Esophagus muscularis mucosa (tissue), 4 donors: ENCODE results near the gene SEMA6A. TPM values are rescaled to one million over a fixed set of nuclear protein-coding genes. Genes with fewer than 3 reads are reported as not detected.

ENCODE experiments used
- DNase-seq: peaks from one replicate; pipeline ENCODE4 v3.0.0-alpha.2; 2017; ENCODE audit errors: extremely low spot score
- H3K27ac ChIP-seq, 4 donors: fragments of 200-600 bp; sonication (generic); replicated peaks in 1 of 4; 1 replicate in 3 of 4; 2 replicates in 1 of 4; pipeline ENCODE4 v1.5.1; 2016 to 2019; ENCODE audit warnings: mild to moderate bottlenecking in 1 of 4
- H3K27me3 ChIP-seq, 4 donors: fragments of 200-600 bp; sonication (generic); one replicate each; pipeline versions ENCODE4 v1.5.1 to v1.6.0; 2016 to 2019
- H3K36me3 ChIP-seq, 4 donors: fragments of 200-600 bp; sonication (generic); one replicate each; pipeline ENCODE4 v1.5.1; 2016 to 2019
- H3K4me1 ChIP-seq, 4 donors: fragments of 200-600 bp; sonication (generic); one replicate each; pipeline ENCODE4 v1.5.1; 2016 to 2019
- H3K4me3 ChIP-seq, 4 donors: fragments of 200-600 bp; sonication (generic); 1 replicate in 2 of 4; 2 replicates in 2 of 4; pipeline ENCODE4 v1.5.1; 2016 to 2019; ENCODE audit warnings: mild to moderate bottlenecking in 4 of 4, moderate library complexity in 1 of 4
- H3K9me3 ChIP-seq, 4 donors: fragments of 200-600 bp; sonication (generic); 1 replicate in 3 of 4; 2 replicates in 1 of 4; pipeline ENCODE4 v1.5.1; 2016 to 2019
- EP300 ChIP-seq: sonication (generic); formaldehyde crosslinking; IDR thresholded peaks from one replicate; pipeline ENCODE4 v1.6.1; 2017; ENCODE audit warnings: antibody characterized with exemption
- POLR2A ChIP-seq: fragments of 450-650 bp; IDR thresholded peaks from one replicate; pipeline ENCODE4 v1.6.1; 2017; ENCODE audit warnings: antibody characterized with exemption, moderate library complexity, mild to moderate bottlenecking, low read depth
- POLR2AphosphoS5 ChIP-seq, 2 donors: sonication (generic); formaldehyde crosslinking; IDR thresholded peaks; one replicate each; pipeline ENCODE4 v1.6.1; 2017; ENCODE audit warnings: antibody characterized with exemption in 2 of 2
- WGBS: methylation state at CpG from one replicate; pipeline ENCODE4 v1.1.5; 2018; 5-methylcytosine and 5-hydroxymethylcytosine counted together
- intact Hi-C: fragments of 100-400 bp; cut with DNase I; formaldehyde crosslinking; loops from one replicate; pipeline ENCODE4 v1.15.1; 2023
- total RNA-seq, 4 donors: library from RNA; depleted of rRNA; stranded (reverse); fragments of >200 nt; gene quantifications; one replicate each; pipeline versions ENCODE4 v1.1.0 to v1.2.1, GENCODE V29; 2016
- TF ChIP-seq, protein P1 (sequence below), 3 experiments: fragments of 200-600 bp in 2 of 3; fragments of 450-650 bp in 1 of 3; sonication (generic) in 2 of 3; IDR thresholded peaks; one replicate each; pipeline ENCODE4 v1.5.1; 2017 to 2019; ENCODE audit warnings: antibody characterized with exemption in 3 of 3, mild to moderate bottlenecking in 2 of 3, moderate library complexity in 1 of 3

The SEMA6A gene
- total RNA-seq, 4 donors from 2014 or later, result 10.9 to 20.9 (median 14.3) TPM

GRCh38 chr5:116448870-116449427 is 125.7 kb downstream of the SEMA6A start:
- no peak overlapping the region for H3K4me3 ChIP-seq
- TF ChIP-seq POLR2AphosphoS5 (IDR thresholded peaks at IDR 0.05) (no peak), EP300 (no peak)
- intact Hi-C loops, result no loop called here
- H3K27me3 ChIP-seq, result no peaks in the 10 kb centered on the region
- H3K36me3 ChIP-seq, result peaks cover 11 to 21% (median 18%) of the 10 kb centered on the region in 4 donors
- DNase-seq, result no peak
- no peak overlapping the region for H3K27ac ChIP-seq
- H3K4me1 ChIP-seq, result peaks cover 3 to 5% (median 3%) of the 10 kb centered on the region in 4 donors
- 66% methylated on average over 5 of the region's 5 CpGs for WGBS
- H3K9me3 ChIP-seq, result no peaks in the 10 kb centered on the region

DNA sequence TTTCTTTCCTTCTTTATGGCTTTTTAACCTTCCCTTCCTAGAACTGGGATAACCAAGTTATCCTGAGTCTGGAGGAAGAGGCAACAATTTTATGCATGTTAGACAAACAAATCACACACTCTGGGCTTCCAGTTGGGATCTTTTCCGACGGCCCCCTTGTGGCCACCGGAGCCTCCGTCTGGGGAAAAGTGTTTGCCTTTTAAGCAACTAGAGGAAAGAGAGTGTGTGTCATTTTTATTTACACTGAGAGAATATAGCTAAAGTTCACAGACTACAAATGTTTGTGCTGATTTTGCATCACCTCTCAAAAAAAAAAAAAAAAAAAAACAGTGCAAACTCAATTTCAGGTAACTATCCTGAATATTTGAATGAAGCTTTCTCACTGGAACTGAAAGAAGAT is 126.2 kb downstream of the SEMA6A start:
- TF ChIP-seq, protein P1, sequence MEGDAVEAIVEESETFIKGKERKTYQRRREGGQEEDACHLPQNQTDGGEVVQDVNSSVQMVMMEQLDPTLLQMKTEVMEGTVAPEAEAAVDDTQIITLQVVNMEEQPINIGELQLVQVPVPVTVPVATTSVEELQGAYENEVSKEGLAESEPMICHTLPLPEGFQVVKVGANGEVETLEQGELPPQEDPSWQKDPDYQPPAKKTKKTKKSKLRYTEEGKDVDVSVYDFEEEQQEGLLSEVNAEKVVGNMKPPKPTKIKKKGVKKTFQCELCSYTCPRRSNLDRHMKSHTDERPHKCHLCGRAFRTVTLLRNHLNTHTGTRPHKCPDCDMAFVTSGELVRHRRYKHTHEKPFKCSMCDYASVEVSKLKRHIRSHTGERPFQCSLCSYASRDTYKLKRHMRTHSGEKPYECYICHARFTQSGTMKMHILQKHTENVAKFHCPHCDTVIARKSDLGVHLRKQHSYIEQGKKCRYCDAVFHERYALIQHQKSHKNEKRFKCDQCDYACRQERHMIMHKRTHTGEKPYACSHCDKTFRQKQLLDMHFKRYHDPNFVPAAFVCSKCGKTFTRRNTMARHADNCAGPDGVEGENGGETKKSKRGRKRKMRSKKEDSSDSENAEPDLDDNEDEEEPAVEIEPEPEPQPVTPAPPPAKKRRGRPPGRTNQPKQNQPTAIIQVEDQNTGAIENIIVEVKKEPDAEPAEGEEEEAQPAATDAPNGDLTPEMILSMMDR (IDR thresholded peaks at IDR 0.05), result no peak
- TF ChIP-seq EP300, result no peak
- TF ChIP-seq POLR2A, result no peak
- TF ChIP-seq POLR2AphosphoS5 (IDR thresholded peaks at IDR 0.05), result no peak
- WGBS, result 80% methylated on average over 4 of the region's 4 CpGs
- DNase-seq, result no peak
- Histone ChIP-seq H3K36me3 (peaks cover 11 to 21% (median 18%) of the 10 kb centered on the region in 4 donors), H3K9me3 (no peaks in the 10 kb centered on the region), H3K27me3 (no peaks in the 10 kb centered on the region), H3K4me3 (no peak overlapping the region), H3K27ac (no peak overlapping the region), H3K4me1 (peaks cover 0 to under 1% (median 0%) of the 10 kb centered on the region in 4 donors)
- intact Hi-C loops, result no loop called here

- H3K9me3 ChIP-seq, result no peaks in the 10 kb centered on the region
- no peak overlapping the region for H3K4me3 ChIP-seq
- H3K27ac ChIP-seq, result no peak overlapping the region
- intact Hi-C loops, result no loop called here
- 91% methylated on average over 25 of the region's 32 CpGs for WGBS
- no peak for DNase-seq
- H3K27me3 ChIP-seq, result no peaks in the 10 kb centered on the region
- H3K36me3 ChIP-seq, result peaks cover 11 to 21% (median 18%) of the 10 kb centered on the region in 4 donors
- TF ChIP-seq, protein P1 (IDR thresholded peaks at IDR 0.05), result no peak
- TF ChIP-seq POLR2A (no peak), EP300 (no peak), POLR2AphosphoS5 (IDR thresholded peaks at IDR 0.05) (no peak)
- peaks cover 9 to 11% (median 10%) of the 10 kb centered on the region in 4 donors for H3K4me1 ChIP-seq
Measured at GRCh38 chr5:116446356-116447005, 128.1 kb downstream of the SEMA6A start.

GRCh38 chr5:116445311-116445710 is 129.3 kb downstream of the SEMA6A start:
- Histone ChIP-seq H3K9me3 (no peaks in the 10 kb centered on the region), H3K36me3 (peaks cover 11 to 21% (median 18%) of the 10 kb centered on the region in 4 donors), H3K4me1 (peaks cover 9 to 14% (median 10%) of the 10 kb centered on the region in 4 donors), H3K4me3 (no peak overlapping the region), H3K27ac (no peak overlapping the region), H3K27me3 (no peaks in the 10 kb centered on the region)
- 91% methylated on average over 2 of the region's 2 CpGs for WGBS
- TF ChIP-seq POLR2AphosphoS5 (IDR thresholded peaks at IDR 0.05), result no peak
- TF ChIP-seq EP300, result no peak
- TF ChIP-seq POLR2A, result no peak
- TF ChIP-seq, protein P1 (IDR thresholded peaks at IDR 0.05), result no peak
- intact Hi-C loops, result no loop called here
- no peak for DNase-seq

- no peak for TF ChIP-seq EP300
- no peak for DNase-seq
- 93% methylated on average over 14 of the region's 14 CpGs for WGBS
- intact Hi-C loops, result no loop called here
- Histone ChIP-seq H3K9me3 (no peaks in the 10 kb centered on the region), H3K36me3 (peaks cover 11 to 21% (median 18%) of the 10 kb centered on the region in 4 donors), H3K4me1 (peaks cover 10 to 14% (median 12%) of the 10 kb centered on the region in 4 donors), H3K27me3 (no peaks in the 10 kb centered on the region), H3K4me3 (no peak overlapping the region), H3K27ac (no peak overlapping the region)
Measured at GRCh38 chr5:116444373-116445295, 130.0 kb downstream of the SEMA6A start.
